RWPE2 (cell line): Measurements from ENCODE around the gene IFIT1.

Experiments
- ATAC-seq: fragments of 200-7000 bp; cut with Tn5 transposase; 3 replicates; pipeline ENCODE4 v1.9.1; 2021; ENCODE audit warnings: low read depth
- DNase-seq: peaks from one replicate; pipeline ENCODE4 v3.0.0-alpha.2; 2020; ENCODE audit warnings: low spot score
- H3K27ac ChIP-seq: fragments of 450-650 bp; 2 replicates; pipeline ENCODE4 v1.5.1; 2017; ENCODE audit warnings: mild to moderate bottlenecking; ENCODE audit not compliant: poor library complexity, severe bottlenecking
- H3K27me3 ChIP-seq: fragments of 250-450 bp; sonication (Bioruptor Pico); 2 replicates; pipeline ENCODE4 v1.5.1; 2021; ENCODE audit warnings: mild to moderate bottlenecking, moderate library complexity; ENCODE audit not compliant: insufficient read depth, poor library complexity, severe bottlenecking
- H3K36me3 ChIP-seq: fragments of 250-450 bp; sonication (Bioruptor Pico); 2 replicates; pipeline ENCODE4 v1.5.1; 2020; ENCODE audit warnings: low read depth, mild to moderate bottlenecking, moderate library complexity
- H3K4me1 ChIP-seq: fragments of 250-450 bp; sonication (Bioruptor Pico); 2 replicates; pipeline ENCODE4 v1.5.1; 2021; ENCODE audit warnings: mild to moderate bottlenecking, moderate library complexity; ENCODE audit not compliant: insufficient read depth, poor library complexity, severe bottlenecking
- H3K4me3 ChIP-seq: fragments of 250-450 bp; sonication (Bioruptor Pico); 2 replicates; pipeline ENCODE4 v1.5.1; 2021; ENCODE audit warnings: mild to moderate bottlenecking, moderate library complexity; ENCODE audit not compliant: severe bottlenecking
- H3K9me3 ChIP-seq: fragments of 250-450 bp; sonication (Bioruptor Pico); 2 replicates; pipeline ENCODE4 v1.5.1; 2021; ENCODE audit warnings: mild to moderate bottlenecking, moderate library complexity; ENCODE audit not compliant: severe bottlenecking
- TF ChIP-seq, protein P1 (sequence below): fragments of 450-650 bp; IDR thresholded peaks from one replicate; pipeline ENCODE4 v1.5.1; 2017; ENCODE audit warnings: mild to moderate bottlenecking, moderate library complexity; ENCODE audit not compliant: poor library complexity, severe bottlenecking

IFIT1 gene

DNA sequence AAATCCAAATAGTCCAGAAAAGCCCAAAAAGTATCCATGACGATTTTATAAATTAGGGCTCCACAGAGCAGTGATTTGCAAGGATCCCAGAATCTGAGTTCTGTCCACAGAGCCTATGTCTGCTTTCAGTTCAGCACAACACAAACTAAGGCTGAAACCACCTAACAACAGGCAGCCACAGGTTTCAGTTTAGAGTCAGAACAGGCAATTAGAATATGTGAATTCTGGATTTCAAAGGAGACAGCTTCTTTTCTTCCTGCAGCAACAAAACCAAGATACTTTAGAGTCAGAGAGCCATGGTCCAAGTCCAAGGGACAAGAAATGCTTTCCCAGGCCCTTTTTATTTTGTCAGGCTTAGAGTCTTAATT, 41.0 kb upstream of the IFIT1 start:
- no peaks in the 10 kb centered on the region for H3K36me3 ChIP-seq
- H3K4me3 ChIP-seq, result no peak overlapping the region
- ATAC-seq, result 0 out of 3 replicates have a peak, but pooled peaks have one; percentile 26
- no peaks in the 10 kb centered on the region for H3K27me3 ChIP-seq
- TF ChIP-seq, protein P1, sequence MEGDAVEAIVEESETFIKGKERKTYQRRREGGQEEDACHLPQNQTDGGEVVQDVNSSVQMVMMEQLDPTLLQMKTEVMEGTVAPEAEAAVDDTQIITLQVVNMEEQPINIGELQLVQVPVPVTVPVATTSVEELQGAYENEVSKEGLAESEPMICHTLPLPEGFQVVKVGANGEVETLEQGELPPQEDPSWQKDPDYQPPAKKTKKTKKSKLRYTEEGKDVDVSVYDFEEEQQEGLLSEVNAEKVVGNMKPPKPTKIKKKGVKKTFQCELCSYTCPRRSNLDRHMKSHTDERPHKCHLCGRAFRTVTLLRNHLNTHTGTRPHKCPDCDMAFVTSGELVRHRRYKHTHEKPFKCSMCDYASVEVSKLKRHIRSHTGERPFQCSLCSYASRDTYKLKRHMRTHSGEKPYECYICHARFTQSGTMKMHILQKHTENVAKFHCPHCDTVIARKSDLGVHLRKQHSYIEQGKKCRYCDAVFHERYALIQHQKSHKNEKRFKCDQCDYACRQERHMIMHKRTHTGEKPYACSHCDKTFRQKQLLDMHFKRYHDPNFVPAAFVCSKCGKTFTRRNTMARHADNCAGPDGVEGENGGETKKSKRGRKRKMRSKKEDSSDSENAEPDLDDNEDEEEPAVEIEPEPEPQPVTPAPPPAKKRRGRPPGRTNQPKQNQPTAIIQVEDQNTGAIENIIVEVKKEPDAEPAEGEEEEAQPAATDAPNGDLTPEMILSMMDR, result no peak
- H3K27ac ChIP-seq, result peak overlapping the region; percentile 90
- no peaks in the 10 kb centered on the region for H3K9me3 ChIP-seq
- H3K4me1 ChIP-seq, result peaks cover 41% of the 10 kb centered on the region
- no peak for DNase-seq

DNA sequence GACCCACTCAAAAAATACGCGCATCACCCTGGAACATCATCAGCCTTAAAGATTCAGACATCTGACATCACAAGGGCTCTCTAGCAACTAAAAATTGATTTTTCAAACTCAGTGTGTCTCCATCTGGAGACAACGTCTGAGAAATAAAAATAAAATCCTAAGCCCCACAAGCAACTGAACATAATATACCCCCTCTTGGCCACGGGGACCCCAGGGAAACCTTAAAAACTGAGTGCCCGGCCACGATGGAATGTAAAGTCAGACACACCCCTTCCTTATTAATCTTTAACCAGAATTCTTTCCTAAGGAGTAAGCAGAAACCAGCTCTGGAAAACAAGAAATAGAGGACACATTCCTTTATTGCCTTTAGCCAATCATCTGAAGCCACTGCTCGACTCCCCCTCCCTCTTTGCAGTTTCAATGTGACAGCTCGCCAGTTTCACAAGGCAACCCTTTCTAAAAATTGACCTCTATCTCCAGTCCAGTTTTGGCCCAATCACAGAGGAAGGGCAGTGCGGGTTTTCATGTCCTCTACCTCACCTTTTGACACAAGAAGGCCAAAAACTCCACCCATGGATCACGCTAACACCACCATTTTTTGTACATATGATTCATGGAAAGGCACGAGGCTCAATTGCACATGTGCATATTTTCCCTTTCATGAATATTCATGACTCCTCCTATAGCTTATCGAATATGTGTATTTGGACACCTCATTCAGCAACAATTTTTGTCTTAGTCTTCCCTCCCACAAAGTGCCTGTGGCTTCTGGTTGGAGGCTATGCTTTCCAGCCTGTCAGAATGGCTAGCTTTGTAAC, 40.4 kb upstream of the IFIT1 start:
- no peaks in the 10 kb centered on the region for H3K9me3 ChIP-seq
- peaks cover 35% of the 10 kb centered on the region for H3K4me1 ChIP-seq
- H3K27ac ChIP-seq, result peak overlapping the region; percentile 90
- no peaks in the 10 kb centered on the region for H3K36me3 ChIP-seq
- peak; percentile 91 for ATAC-seq
- DNase-seq, result peak; percentile 65
- H3K27me3 ChIP-seq, result no peaks in the 10 kb centered on the region
- TF ChIP-seq, protein P1, result no peak
- H3K4me3 ChIP-seq, result no peak overlapping the region

DNA sequence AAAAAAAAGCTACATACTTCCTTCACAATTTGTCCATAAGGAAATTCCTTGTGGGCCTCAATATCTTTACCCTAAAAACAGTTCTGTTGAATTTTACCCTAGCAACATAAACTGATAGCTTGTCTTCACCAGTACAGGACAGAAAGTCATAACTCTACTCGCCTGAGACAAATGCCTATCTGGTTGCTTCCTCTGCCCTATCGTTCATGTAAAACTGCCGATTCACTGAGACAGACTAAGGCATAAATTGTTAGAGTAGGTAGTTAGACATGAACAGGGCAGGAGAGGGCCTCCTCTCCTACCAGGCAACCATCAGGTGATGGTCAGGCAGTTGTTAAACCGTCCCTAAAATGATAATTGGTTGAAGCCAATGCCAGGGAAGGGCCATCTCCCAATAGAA, 39.6 kb upstream of the IFIT1 start:
- Histone ChIP-seq H3K27ac (peak overlapping the region; percentile 90), H3K27me3 (no peaks in the 10 kb centered on the region), H3K36me3 (no peaks in the 10 kb centered on the region), H3K9me3 (no peaks in the 10 kb centered on the region), H3K4me3 (no peak overlapping the region), H3K4me1 (peaks cover 32% of the 10 kb centered on the region)
- ATAC-seq (no peak), DNase-seq (no peak)
- TF ChIP-seq, protein P1, result no peak

DNA sequence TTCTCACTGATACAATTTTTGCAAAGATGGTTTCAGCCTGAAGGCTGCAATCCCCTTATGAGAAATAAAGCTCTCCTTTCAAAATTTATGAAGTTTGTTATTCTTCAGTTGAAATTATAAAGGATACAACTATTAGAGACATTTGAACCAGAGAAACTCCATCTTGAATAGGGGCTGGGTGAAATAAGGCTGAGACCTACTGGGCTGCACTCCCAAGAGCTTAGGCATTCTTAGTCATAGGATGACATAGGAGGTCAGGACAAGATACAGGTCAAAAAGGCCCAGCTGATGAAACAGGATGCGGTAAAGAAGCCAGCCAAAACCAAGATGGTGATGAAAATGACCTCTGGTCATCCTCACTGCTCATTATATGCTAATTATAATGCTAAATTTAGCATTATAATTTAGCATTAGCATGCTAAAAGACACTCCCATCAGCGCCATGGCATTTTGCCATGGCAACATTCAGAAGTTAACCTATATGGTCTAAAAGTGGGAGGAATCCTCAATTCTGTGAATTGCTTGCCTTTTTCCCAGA, 37.0 kb upstream of the IFIT1 start:
- DNase-seq (no peak), ATAC-seq (no peak)
- Histone ChIP-seq H3K27me3 (no peaks in the 10 kb centered on the region), H3K27ac (no peak overlapping the region), H3K9me3 (no peaks in the 10 kb centered on the region), H3K4me3 (no peak overlapping the region), H3K4me1 (peaks cover 32% of the 10 kb centered on the region), H3K36me3 (no peaks in the 10 kb centered on the region)
- TF ChIP-seq, protein P1, result no peak

DNA sequence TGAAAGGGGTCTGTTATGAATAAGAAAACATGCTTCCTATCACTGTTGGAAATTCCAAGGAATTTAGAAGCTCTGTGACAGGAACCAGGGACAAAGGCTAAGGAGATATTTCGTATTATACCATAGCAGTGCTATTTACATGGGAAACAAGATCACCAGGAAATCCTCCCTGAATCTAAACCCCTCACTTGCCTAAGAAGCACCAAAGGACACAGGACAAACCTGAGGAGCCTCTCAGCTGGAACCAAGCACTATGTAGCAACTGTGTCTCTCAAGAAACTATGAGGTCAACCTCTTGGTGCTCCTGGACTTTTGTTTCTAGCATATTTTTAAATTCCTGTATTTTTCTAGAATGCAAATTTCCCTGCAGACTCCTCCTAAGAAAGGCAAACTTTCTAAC, 35.3 kb upstream of the IFIT1 start:
- peaks cover 16% of the 10 kb centered on the region for H3K4me1 ChIP-seq

More for the DNA sequence above, 35.3 kb upstream of the IFIT1 start:
- Histone ChIP-seq H3K4me3 (no peak overlapping the region), H3K36me3 (no peaks in the 10 kb centered on the region), H3K9me3 (no peaks in the 10 kb centered on the region), H3K27me3 (no peaks in the 10 kb centered on the region), H3K27ac (no peak overlapping the region)
- ATAC-seq, result no peak
- no peak for DNase-seq
- TF ChIP-seq, protein P1, result no peak
